Activated effector memory CD4-positive, alpha-beta T cell treated with anti-CD3 and anti-CD28 coated beads, Interleukin-2, amount 50 U/mL, for 16 hours (primary cell): ENCODE results near the gene TMEM98.
"Not testable (repeated sequence)": the region's sequence is repeated elsewhere in the genome, so short reads cannot be mapped to it uniquely, and the experiment has no call there.

Experiments used
- DNase-seq: peaks from one replicate; pipeline ENCODE4 v3.0.0-alpha.2; 2020

TMEM98 gene, protein sequence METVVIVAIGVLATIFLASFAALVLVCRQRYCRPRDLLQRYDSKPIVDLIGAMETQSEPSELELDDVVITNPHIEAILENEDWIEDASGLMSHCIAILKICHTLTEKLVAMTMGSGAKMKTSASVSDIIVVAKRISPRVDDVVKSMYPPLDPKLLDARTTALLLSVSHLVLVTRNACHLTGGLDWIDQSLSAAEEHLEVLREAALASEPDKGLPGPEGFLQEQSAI

DNA sequence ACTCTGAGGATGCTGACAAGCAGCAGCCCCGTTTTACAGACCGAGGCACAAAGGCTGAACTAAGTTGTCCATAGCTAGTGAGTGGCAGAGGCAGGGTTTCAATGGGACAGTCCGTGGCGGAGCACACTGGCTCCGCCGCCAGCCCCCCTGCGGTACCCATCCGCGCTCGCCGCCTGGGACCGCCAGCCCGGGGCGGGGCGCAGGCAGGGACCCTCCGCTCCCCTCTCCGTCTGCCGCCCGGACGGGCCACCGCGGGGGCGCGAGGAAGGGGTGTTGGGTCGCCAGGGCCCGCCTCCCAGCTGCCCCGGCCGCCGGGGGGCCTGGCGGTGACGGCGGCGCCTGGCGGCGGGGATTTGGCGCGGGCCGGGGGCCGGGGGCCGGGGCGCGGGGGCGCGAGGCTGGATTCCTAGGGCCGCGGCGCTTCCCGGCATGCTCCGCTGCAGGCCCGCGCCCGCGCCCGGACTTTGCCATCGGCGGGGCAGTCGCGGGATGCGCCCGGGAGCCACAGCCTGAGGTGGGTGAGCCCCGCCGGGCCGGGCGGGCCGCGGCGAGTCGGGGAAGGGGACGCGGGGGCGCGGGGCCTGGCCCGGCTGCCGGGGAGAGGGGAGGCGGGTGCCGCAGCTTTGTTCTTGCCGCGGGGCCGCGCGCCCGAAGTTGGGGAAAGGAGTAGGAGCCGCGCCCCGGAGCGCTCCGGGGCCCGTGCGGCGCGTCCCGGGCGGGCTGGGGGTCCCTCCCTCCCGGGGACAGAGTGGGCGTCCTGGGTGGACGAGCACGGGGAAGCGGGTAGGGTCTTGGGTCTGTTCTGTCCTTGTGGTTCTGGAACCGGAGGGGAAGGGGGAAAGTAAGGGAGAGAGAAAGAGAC, at the start of gene TMEM98:
TMEM98 (plus strand) TSS at position 430 of the 862 bp plus-strand sequence. CDS start 3,376 bp downstream, outside the sequence.
- no peak for DNase-seq

DNA sequence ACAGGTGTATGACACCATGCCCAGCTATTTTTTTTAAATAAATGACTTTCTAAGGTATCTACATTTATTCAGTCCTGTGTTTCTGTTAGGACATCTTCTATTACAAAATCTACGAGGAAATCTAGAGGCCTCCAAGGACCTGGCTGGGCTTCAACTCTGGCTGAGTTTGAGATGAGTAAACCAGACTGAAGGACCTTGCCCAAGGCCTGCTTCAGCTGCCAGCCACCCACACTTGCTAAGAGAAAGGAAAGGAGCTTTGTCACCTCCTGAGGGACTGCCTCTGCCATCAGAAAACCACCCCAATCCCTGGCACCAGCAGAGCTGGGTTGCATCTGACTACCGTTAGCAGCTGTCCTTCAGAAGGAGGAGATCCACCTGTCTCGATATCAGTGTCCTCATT, 49.7 kb upstream of the TMEM98 start:
- DNase-seq = no peak

DNA sequence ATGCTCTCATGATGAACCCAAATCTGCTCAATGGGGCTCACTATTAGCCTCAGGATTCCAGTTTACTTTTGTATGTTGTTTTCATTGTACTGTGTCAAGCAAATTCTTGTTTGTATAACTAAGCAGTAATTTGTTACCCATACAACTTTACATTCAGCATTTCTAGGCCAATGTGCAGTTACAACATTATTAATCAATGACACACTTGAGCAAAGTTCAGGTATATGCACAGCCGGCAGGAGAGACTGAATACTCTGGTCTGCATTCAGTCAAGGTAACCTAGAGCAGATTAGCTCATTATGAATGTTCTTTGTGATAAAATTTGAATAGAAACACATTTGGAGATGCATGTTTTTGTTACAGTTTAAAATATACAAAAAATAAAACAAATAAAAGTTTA, 48.8 kb upstream of the TMEM98 start:
- DNase-seq = no peak

DNA sequence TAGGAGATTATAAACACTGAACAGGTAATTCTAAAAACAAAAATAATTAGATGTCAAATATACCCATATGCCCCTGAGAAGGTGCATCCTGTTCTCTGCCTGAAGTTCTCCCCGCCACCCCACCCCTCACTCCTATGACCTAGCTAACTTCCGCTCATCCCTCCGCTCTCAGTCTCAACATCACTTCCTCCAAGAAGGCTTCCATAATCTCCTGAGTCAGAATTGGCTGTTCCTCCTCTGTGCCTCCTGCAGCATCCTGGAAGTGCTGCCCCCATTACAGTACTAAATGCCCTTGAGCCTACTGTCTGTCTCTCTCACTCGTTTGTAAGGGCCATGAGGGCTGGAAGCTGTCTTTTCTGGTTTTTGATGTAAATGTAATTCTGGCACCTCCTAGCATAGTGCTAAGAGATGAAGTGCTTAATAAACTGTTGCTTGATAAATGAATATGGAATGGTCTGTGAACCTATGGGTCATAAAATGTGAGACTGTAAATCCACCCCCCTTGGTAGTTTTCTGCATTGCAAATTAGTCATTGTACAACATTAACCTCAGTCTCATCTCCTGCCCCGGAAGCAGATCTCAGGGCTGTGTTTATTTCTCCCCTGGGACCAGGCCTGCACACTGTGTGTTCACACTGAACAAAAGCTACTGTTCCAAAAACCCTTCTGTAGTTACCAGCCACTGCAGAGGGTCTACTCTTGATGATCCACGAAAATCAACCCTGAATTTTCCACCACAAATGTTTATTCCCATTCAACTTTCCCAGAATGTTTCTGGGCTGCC, 47.1 kb upstream of the TMEM98 start:
- DNase-seq = no peak

DNA sequence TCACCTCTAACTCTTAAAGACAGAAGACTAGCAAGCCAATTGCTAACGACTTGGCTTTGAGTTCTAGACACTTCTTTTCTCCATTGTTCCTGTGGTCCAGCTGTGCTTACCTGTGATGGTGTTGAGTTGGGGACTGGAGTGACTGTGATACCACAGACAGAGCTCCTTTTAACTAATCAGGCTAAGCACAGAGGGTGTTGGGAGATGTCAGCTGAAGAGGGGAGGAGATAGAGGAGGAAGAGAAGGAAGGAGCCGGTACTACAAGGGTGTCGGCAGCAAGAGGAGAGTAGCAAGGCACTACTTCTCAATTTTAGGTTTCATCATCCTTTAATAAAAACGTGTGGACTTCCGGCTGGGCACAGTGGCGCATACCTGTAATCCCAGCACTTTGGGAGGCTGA, 45.9 kb upstream of the TMEM98 start:
- DNase-seq = no peak

DNA sequence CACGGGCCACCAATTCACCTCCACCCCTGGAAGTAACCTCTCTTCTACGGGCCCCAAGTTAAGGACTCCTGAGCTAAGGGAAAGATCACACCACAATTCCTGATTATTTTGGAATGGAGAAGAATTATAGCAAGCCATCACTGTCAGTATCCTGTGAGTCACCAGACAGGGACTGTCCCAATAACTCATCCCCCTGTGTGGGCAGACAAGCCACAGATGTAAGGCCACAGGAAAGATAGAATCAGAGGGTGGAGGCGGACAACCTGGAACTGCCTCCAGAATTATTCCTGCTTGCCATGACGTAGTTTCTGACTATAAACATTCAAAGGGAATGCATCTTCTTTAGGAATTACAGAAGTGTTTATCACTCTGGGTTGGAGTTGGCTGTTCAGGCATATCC, 45.2 kb upstream of the TMEM98 start:
- DNase-seq = peak; percentile 64

DNA sequence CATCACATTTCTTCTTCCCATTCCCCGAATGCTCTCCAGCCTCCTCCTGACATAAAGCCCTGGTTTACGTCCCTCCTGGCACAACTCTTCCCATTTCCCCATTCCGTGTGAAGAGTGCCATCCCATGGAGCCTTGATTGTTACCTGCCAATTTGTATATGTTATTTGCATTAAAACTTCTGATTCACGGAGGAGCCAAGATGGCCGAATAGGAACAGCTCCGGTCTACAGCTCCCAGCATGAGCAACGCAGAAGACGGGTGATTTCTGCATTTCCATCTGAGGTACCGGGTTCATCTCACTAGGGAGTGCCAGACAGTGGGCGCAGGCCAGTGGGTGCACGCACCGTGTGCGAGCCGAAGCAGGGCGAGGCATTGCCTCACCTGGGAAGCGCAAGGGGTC, 41.0 kb upstream of the TMEM98 start:
- DNase-seq = not testable (repeated sequence)

DNA sequence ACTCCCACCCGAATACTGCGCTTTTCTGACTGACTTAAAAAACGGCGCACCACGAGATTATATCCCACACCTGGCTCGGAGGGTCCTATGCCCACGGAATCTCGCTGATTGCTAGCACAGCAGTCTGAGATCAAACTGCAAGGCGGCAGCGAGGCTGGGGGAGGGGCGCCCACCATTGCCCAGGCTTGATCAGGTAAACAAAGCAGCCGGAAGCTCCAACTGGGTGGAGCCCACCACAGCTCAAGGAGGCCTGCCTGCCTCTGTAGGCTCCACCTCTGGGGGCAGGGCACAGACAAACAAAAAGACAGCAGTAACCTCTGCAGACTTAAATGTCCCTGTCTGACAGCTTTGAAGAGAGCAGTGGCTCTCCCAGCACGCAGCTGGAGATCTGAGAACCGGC, 40.5 kb upstream of the TMEM98 start:
- not testable (repeated sequence) for DNase-seq

DNA sequence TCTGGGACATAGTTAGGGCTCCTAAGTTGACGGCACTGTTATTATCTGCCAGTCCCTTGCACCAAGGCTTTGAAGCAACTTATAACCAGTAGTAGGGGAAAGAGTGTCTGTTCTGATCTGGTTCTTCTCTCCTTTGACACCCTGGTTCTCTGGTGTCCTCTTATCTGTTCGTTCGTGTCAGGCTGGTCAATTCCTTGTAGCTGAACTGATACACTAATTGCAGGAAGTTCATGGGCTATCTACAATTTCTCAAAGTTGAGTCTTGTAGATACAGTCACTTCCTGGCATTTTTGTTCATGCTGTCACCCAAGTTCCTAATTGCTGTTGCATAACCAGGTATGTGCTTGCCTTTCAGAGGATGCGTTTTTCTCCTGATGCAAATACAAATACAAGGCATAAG, 33.7 kb upstream of the TMEM98 start:
- no peak for DNase-seq

DNA sequence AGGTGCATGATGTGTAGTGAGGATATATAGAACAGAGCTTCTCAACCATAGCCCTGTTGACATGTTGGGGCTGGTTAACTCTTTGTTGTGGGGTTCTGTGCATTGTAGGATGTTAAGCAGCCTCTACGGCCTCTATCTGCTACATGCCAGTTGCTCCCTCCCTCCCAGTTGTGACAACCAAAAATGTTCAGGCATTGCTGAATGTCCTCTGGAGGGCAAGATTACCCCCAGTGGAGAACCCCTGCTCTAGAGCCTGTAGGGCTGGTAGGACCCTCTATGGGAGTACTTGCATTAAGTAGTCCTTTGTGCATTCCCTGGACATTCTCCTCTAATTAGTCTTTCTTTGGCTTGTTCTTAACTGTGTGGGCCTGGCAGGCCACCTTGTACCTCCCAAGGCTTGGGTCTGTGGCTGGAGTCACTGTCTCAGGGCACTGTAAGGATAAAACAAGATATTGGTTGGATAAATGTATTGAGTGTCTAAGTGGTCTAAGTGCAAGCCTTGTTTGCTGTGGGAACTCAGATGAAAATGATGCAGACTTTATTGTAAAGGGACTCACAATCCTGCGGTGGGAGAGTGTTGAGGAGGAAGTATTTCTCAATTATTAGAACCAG, 31.2 kb upstream of the TMEM98 start:
- DNase-seq = no peak

DNA sequence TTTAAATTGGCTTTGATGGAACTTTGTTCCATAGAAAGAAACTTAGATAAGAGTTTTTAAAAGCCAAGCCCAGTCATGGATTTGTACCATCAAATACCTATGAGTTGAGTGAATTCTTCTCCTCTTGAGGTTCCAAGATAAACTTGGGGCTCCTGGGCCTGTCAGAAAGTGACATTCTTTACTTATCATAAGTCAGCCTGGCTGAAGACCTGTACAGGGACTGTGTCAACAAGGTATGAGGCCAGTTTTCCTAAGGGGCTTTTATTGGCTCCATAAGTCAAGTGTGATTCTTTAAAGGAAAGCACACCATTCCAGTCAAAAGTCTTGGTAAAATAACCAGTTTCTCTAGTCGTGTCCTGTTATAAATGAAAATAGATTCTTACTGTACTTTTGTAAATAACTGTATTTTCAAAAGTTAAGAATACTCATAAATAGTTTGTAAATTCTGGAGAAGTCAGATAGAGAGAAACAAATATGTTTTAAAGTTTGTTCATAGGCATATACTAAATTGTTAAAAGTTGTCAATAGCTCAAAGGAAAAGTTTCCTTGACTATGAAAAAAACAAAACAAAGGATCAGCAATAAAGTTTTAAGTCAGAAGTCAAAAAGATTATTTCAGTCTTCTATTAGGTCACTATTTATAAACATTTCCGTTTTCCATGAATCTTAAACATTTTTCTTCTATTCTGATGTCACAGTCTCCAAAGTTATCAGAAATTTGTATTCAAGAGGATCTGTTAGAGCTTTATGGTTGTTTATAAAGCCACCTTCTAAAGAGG, 28.5 kb upstream of the TMEM98 start:
- DNase-seq = no peak

DNA sequence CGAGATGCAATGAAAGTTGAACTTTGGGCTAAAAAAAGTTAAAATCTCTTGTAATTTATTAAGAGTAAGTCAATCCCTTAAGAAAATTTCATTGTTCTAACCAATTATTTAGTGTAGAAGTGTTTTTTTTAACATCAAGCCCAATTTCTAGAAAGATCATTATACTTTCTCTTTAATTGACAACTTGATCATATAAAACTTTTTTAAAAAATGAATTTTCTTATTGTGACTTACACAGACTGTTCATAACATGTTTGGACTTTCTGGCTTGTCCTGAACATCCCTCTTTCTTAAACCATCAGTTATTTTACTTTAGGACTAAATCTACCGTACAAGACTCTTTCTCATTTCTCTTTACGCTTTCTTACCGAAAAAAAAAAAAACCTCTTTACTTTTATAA, 26.2 kb upstream of the TMEM98 start:
- no peak for DNase-seq

DNA sequence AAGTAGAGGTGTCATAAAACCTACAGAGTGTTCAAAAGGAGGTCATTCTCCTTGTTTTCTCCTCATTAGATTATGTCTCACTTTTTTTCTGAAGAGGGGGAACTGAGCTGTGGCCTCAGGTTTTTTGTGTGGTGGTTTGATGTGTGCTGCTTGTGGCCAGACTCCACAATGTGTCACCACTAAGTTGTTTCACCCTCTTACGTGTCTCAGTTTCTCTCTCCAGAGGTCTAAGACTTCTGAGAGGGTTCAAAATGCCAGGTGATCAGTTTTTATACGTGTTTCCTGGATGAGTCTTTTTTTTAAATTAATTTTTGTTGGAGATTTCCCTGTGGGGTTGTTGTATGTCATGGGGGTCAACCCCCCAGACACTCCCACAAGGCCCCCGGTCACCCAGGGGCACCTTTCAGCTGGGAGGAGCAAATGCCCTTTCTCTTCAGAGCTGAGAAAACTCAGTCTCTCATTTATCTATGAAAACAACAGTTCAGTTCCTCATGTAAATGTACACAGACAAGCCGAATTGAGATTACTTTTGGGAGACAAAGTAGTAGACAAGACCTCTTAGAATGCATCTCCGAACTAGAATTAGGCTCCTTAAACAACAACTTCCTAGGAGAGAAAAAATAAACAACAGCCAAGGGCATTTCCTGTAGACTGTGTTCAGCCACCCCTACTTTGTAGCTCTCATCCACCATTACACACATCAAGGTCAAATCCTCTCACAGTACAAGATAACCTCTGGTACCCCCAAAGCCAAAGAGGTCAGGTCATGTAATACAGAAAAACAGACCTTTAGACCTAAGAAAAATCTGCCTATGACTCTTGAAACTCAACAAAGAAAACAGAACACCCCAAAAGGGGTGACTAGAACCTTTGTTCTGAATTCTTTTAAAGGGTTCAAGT, 23.9 kb upstream of the TMEM98 start:
- DNase-seq = no peak

DNA sequence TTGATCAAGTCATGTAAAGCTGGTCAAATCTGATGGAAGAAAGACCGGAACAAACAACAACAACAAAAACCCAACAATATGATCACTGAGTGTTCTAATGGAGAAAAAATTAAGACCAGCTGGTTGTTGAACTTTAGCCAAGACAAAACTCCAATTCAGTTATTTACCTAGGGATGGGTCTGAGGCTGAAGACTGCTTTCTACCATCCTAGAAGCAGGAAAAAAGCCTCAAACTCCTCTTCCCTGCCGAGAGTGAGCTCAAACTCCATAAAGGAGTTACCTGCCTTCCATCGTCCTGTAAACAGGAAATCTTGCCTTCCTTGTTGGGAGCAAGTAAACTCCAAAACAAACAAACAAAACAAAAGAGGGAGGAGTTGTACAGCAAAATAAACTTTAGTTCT, 23.1 kb upstream of the TMEM98 start:
- no peak for DNase-seq

DNA sequence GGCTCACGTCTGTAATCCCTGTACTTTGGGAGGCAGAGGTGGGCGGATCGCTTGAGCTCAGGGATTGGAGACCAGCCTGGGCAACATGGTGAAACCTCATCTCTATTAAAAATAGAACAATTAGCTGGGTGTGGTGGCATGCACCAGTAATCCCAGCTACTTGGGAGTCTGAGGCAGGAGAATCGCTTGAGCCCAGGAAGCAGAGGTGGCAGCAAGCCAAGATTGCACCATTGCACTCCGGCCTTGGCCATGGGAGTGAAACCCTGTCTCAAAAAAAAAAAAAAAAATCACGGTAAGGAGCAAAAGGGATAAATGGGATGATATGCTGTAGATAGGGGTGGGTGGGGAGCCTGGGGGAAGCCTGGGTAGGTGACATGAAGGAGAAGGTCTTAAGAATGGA, 20.4 kb upstream of the TMEM98 start:
- no peak for DNase-seq

DNA sequence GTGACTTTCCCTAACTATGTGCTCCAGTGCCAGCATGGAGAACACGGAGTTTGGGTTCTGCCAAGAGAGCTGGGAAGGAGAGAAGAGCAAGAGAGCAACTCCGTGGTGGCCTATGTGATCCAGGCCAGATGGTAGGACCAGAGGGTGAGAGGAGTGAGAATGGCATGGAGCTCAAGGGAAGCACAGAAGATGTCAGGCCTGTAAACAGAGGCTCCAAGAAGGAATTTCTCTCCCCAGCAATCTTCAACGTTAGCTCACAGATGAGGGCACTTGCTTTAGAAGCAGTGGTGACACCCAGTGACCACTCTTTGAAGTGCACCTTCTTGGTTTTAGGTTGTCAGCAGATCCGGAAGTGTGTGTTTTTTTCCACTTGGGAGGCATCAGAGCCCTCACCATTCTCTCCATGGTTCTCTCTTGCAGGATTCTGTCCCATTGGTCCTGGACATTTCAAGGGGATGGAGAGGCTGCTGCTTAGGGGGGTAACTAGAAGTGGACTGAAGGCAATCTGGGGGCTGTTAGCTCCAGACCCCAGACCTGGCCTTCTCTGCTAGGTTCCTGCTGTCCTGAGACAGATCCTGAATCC, 18.1 kb upstream of the TMEM98 start:
- peak; percentile 74 for DNase-seq

DNA sequence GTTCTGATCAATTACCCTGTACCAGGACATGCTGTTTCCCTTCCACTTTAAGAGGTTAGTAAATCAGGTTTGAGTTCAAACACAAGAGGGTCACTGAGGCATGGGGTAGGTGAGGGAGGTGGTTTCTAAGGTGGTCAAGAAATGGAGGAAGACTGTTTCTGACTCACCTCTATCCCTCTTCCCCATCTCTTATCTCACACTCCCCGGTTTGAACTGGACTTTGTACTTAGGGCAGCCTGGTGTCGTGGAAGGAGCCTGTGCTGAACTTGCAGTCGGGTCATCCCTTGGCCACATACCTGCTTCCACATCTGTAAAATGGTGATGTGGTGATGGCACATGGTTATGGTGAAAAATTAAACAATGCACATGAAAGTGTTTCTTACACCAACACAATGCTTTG, 17.2 kb upstream of the TMEM98 start:
- DNase-seq = no peak

DNA sequence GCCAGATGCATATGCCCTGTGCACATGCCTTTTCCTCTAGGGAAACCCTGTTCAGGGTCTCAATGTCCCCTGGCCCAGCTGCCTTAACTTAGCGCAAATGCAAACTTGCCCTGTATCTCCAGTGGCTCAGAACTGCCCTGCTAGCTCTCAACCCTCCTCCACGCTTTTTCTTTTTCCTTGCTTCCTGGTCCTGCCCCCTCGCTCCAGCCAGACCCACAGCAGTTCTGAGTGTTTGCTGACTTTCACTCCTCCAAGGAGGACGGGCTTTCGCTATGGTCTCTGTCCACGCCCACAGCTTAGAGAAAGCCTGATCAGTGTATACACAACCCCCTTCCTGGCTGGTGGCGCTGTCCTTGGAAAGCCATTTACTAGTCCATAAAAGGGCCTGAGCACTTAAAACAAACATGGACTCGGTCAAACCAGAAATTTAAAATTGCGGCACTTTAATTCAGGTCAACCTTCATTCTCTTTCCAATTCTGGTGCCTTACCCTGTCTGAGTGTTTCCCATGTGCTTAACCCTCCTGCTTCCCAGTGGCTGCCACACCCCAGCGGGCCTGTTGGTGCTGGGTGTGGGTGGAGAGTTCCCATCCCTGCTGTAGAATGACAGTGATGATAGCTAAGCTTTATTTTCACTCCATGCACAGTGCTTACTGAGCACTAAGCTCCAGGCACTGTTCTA, 15.6 kb upstream of the TMEM98 start:
- DNase-seq = no peak

DNA sequence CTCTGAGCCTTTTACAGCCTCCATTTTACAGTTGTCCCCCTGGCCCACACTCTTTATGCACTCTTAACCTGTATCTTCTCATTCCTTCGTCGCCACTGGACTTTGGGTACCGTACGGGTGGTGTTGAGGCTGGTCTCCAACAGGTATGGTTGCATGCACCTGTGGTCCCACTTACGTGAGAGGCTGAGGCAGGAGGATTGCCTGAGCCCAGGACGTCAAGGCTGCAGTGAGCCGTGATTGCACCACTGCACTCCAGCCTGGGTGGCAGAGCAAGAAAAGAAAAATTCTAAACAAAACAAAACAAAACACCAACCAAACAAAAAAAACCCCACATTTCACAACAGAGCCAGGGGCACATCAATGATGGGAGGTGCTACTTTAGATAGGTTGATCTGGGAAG, 14.4 kb upstream of the TMEM98 start:
- no peak for DNase-seq

DNA sequence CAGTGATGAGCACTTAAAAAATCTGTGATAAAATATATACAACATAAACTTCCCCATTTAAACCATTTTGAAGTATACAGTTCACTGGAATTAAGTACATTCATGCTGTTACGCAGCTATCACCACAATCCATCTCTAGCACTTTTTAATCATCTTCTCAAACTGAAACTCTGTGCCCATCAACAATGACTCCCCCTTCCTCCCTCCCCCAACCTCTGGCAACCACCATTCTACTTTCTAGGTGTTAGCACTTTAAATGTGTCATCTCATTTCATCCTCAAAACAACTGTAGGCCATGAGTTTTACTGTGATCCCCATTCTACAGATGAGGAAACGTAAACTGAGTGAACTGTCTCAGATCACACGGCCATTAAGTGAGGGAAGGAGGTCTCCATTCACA, 13.8 kb upstream of the TMEM98 start:
- DNase-seq = no peak
